Fibroblast of villous mesenchyme (primary cell): ENCODE results near the gene CDH19. TPM values are rescaled to one million over a fixed set of nuclear protein-coding genes. Genes with fewer than 3 reads are reported as not detected.

ENCODE experiments used
- DNase-seq: peaks from one replicate; pipeline ENCODE4 v3.0.0-alpha.2; 2010; ENCODE audit warnings: low read depth
- H3K4me3 ChIP-seq: 2 replicates; pipeline ENCODE4 v1.5.1; 2011; ENCODE audit warnings: low read depth, mild to moderate bottlenecking, low read length
- CTCF ChIP-seq: IDR thresholded peaks from 2 replicates; pipeline ENCODE4 v1.5.1; 2012; ENCODE audit warnings: low read depth, mild to moderate bottlenecking, low read length; ENCODE audit not compliant: insufficient read depth
- total RNA-seq: library from RNA; depleted of rRNA; stranded (reverse); fragments of >200 nt; gene quantifications from 2 replicates; pipeline ENCODE4 v1.2.3, GENCODE V29; 2012

The CDH19 gene
- total RNA-seq, 1 donor: not detected

- TF ChIP-seq CTCF: no peak
- no peak overlapping the region for H3K4me3 ChIP-seq
- no peak for DNase-seq
These were observed 12.7 kb upstream of the CDH19 start for GRCh38 chr18:66616523-66616983.

GRCh38 chr18:66615176-66615575 lies 11.3 kb upstream of the CDH19 start:
- no peak overlapping the region for H3K4me3 ChIP-seq
- no peak for TF ChIP-seq CTCF
- no peak for DNase-seq

DNA sequence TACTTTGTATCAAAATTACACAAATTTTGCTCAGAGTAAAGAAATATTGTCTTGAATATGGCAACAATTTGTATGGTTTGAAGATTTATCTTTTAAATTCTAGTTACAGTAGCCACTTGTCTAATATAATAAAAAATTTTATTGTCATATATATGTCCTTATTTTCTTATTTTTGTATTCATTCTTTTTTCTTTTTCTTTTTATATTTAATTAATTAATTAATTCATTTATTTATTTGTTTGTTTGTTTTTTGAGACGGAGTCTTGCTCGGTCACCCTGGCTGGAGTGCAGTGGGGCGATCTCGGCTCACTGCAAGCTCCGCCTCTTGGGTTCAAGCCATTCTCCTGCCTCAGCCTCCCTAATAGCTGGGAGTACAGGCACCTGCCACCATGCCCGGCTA lies 3.7 kb upstream of the CDH19 start:
- no peak for TF ChIP-seq CTCF
- no peak overlapping the region for H3K4me3 ChIP-seq
- no peak for DNase-seq

GRCh38 chr18:66601649-66602048 lies 2.2 kb downstream of the CDH19 start:
- TF ChIP-seq CTCF: no peak
- no peak for DNase-seq
- H3K4me3 ChIP-seq: no peak overlapping the region

GRCh38 chr18:66599190-66599589 lies 4.7 kb downstream of the CDH19 start:
- no peak overlapping the region for H3K4me3 ChIP-seq
- TF ChIP-seq CTCF: no peak
- DNase-seq: no peak

GRCh38 chr18:66587430-66587829 lies 16.5 kb downstream of the CDH19 start:
- no peak for DNase-seq
- no peak for TF ChIP-seq CTCF
- no peak overlapping the region for H3K4me3 ChIP-seq

DNA sequence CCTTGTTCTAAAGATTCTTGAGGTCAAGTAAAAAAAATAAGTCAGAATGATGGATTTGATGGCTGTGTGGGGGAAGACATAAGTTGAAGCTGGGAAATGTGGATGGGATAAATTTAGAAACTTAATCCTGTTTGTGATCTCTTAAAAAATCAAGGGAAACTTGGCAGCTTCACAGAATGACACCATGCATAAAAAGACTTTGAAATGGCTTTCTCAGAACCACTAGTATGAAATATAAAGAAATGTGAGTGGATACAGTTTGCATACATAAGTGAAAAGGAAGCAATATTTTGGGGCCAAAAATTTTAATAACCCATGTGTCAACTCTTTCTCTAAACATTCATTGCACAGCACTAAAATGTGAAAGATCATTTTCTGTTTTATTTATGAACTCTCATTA lies 21.7 kb downstream of the CDH19 start:
- H3K4me3 ChIP-seq: no peak overlapping the region
- no peak for TF ChIP-seq CTCF
- DNase-seq: no peak
